A549 (cell line): ENCODE data around the gene CEP162. TPM values are rescaled to one million over a fixed set of nuclear protein-coding genes. Genes with fewer than 3 reads are reported as not detected.

Source experiments
- ATAC-seq, 2 experiments: fragments of 200-7000 bp in 1 of 2; fragments of >200 bp in 1 of 2; cut with Nextera tagmentation in 1 of 2; cut with Tn5 transposase in 1 of 2; 3 replicates each; pipeline versions ENCODE4 v1.8.0 to v1.9.1; 2018 to 2020; ENCODE audit warnings: mild to moderate bottlenecking in 1 of 2, moderate library complexity in 1 of 2
- CTCF ChIA-PET: fragments of 300-600 bp; sonication (Branson Sonifier 250); formaldehyde crosslinking; extraction: SDS; loops from one replicate; lab custom pipeline; 2021; ENCODE audit warnings: antibody characterized with exemption, inconsistent platforms; lab: Yijun Ruan, JAX
- POLR2A ChIA-PET: fragments of 350-600 bp; formaldehyde crosslinking; extraction: SDS; loops from one replicate; lab custom pipeline; 2021; ENCODE audit warnings: antibody characterized with exemption, inconsistent platforms; lab: Yijun Ruan, JAX
- DNase-seq, 2 experiments: peaks; one replicate each; pipeline versions ENCODE4 v3.0.0 to v3.0.0-alpha.2; 2011 to 2016; ENCODE audit warnings: low read depth in 1 of 2, low spot score in 1 of 2
- FAIRE-seq: peaks from 2 replicates; lab custom pipeline; 2011; peaks lifted over from hg19 to GRCh38; lab: Jason Lieb, UNC
- H3K27ac ChIP-seq, 2 experiments: fragments of >200 bp; sonication (Bioruptor Twin); formaldehyde crosslinking; 3 replicates each; pipeline ENCODE4 v1.5.1; 2016 to 2017
- H3K4me1 ChIP-seq: fragments of >200 bp; sonication (Bioruptor Twin); formaldehyde crosslinking; 3 replicates; pipeline ENCODE4 v1.6.1; 2016
- H3K4me2 ChIP-seq: fragments of >200 bp; sonication (Bioruptor Twin); formaldehyde crosslinking; 3 replicates; pipeline ENCODE4 v1.6.1; 2016
- H3K4me3 ChIP-seq: fragments of >200 bp; sonication (Bioruptor Twin); formaldehyde crosslinking; 3 replicates; pipeline ENCODE4 v1.5.1; 2016
- H3K9me3 ChIP-seq: fragments of >200 bp; sonication (Bioruptor Twin); formaldehyde crosslinking; 3 replicates; pipeline ENCODE4 v1.6.1; 2016
- ATOH8 ChIP-seq: fragments of 250-450 bp; sonication (Bioruptor Pico); IDR thresholded peaks from 2 replicates; pipeline ENCODE4 v1.5.0; 2020; ENCODE audit warnings: low read depth, mild to moderate bottlenecking, moderate library complexity
- BHLHE40 ChIP-seq: IDR thresholded peaks from 2 replicates; pipeline ENCODE4 v1.6.1; 2012; ENCODE audit warnings: low read depth, low read length, inconsistent platforms
- CBX8 ChIP-seq: fragments of 200-600 bp; sonication (generic); IDR thresholded peaks from 2 replicates; pipeline ENCODE4 v1.6.1; 2016
- CEBPB ChIP-seq, 2 experiments: fragments of >200 bp in 1 of 2; sonication (Bioruptor Twin) in 1 of 2; formaldehyde crosslinking in 1 of 2; IDR thresholded peaks; 2 replicates each; pipeline ENCODE4 v1.6.1; 2012 to 2016
- CHD2 ChIP-seq: fragments of 150-350 bp; IDR thresholded peaks from 2 replicates; pipeline ENCODE4 v1.6.1; 2014; ENCODE audit warnings: low read length; ENCODE audit not compliant: partially characterized antibody
- CHD4 ChIP-seq: fragments of 200-600 bp; sonication (generic); IDR thresholded peaks from 2 replicates; pipeline ENCODE4 v1.6.1; 2016; ENCODE audit warnings: antibody characterized with exemption, mild to moderate bottlenecking, borderline replicate concordance
- EHF ChIP-seq: fragments of 250-450 bp; sonication (Bioruptor Pico); IDR thresholded peaks from 2 replicates; pipeline ENCODE4 v1.5.0; 2020; ENCODE audit warnings: mild to moderate bottlenecking
- ESRRA ChIP-seq: fragments of 150-350 bp; IDR thresholded peaks from 2 replicates; pipeline ENCODE4 v1.6.1; 2014; ENCODE audit warnings: mild to moderate bottlenecking, low read length, borderline replicate concordance
- FOSL2 ChIP-seq, 2 experiments: fragments of 450-650 bp in 1 of 2; fragments of >200 bp in 1 of 2; sonication (Bioruptor Twin) in 1 of 2; formaldehyde crosslinking; IDR thresholded peaks; 2 replicates each; pipeline versions ENCODE4 v1.5.0 to v1.6.1; 2016 to 2020; ENCODE audit warnings: mild to moderate bottlenecking in 1 of 2, moderate library complexity in 1 of 2
- HOXB13 ChIP-seq: fragments of 250-450 bp; sonication (Bioruptor Pico); IDR thresholded peaks from 2 replicates; pipeline ENCODE4 v1.5.0; 2020; ENCODE audit warnings: low read depth, mild to moderate bottlenecking, moderate library complexity
- JUNB ChIP-seq: fragments of >200 bp; sonication (Bioruptor Twin); formaldehyde crosslinking; IDR thresholded peaks from 2 replicates; pipeline ENCODE4 v1.6.1; 2016
- KDM1A ChIP-seq: fragments of 200-600 bp; sonication (generic); IDR thresholded peaks from 2 replicates; pipeline ENCODE4 v1.6.1; 2016; ENCODE audit warnings: low read depth, mild to moderate bottlenecking
- MAZ ChIP-seq: fragments of 150-350 bp; IDR thresholded peaks from 2 replicates; pipeline ENCODE4 v1.6.1; 2014; ENCODE audit warnings: antibody characterized with exemption, low read depth, low read length, borderline replicate concordance
- PBX3 ChIP-seq: IDR thresholded peaks from 2 replicates; pipeline ENCODE4 v1.6.1; 2012
- POLR2AphosphoS2 ChIP-seq: conservative IDR thresholded peaks from 2 replicates; pipeline ENCODE4 v1.6.1; 2012; ENCODE audit warnings: low read length, improper control_type of control experiment, inconsistent platforms
- RAD21 ChIP-seq, 2 experiments: fragments of >200 bp in 1 of 2; sonication (Bioruptor Twin) in 1 of 2; formaldehyde crosslinking in 1 of 2; IDR thresholded peaks in 1 of 2; conservative IDR thresholded peaks in 1 of 2; 2 replicates in 1 of 2; 3 replicates in 1 of 2; pipeline ENCODE4 v1.6.1; 2012 to 2018; ENCODE audit warnings: inconsistent platforms in 1 of 2
- TP53 ChIP-seq: fragments of 250-450 bp; sonication (Bioruptor Pico); IDR thresholded peaks from 2 replicates; pipeline ENCODE4 v1.5.0; 2021; ENCODE audit warnings: mild to moderate bottlenecking, moderate library complexity
- ZFP36 ChIP-seq: fragments of 450-650 bp; IDR thresholded peaks from 2 replicates; pipeline ENCODE4 v1.6.1; 2014; ENCODE audit warnings: borderline replicate concordance; ENCODE audit not compliant: partially characterized antibody
- WGBS: methylation state at CpG from one replicate; pipeline ENCODE4 v1.1.6; 2017; ENCODE audit errors: missing lambda C conversion rate; 5-methylcytosine and 5-hydroxymethylcytosine counted together
- polyA plus RNA-seq, 4 experiments: library from polyadenylated mRNA; depleted of rRNA in 3 of 4; stranded (reverse); fragments of >200 nt; fragmentation: RNase III in 1 of 4; extraction: RNeasy Plus Mini Kit Qiagen cat#74134 plus additional on column Dnase treatment in 1 of 4; gene quantifications; 2 replicates in 3 of 4; 3 replicates in 1 of 4; pipeline ENCODE4 v1.2.3, GENCODE V29; 2011 to 2017
- TF ChIP-seq, protein P1 (sequence below): IDR thresholded peaks from 2 replicates; pipeline ENCODE4 v1.6.1; 2012
- TF ChIP-seq, protein P2 (sequence below): fragments of >200 bp; sonication (Bioruptor Twin); formaldehyde crosslinking; IDR thresholded peaks from 3 replicates; pipeline ENCODE4 v1.6.1; 2016

Gene CEP162
- polyA plus RNA-seq, 2 of the 4 experiments (the other 2 are of a cell fraction), result 2.1 to 2.3 TPM

DNA sequence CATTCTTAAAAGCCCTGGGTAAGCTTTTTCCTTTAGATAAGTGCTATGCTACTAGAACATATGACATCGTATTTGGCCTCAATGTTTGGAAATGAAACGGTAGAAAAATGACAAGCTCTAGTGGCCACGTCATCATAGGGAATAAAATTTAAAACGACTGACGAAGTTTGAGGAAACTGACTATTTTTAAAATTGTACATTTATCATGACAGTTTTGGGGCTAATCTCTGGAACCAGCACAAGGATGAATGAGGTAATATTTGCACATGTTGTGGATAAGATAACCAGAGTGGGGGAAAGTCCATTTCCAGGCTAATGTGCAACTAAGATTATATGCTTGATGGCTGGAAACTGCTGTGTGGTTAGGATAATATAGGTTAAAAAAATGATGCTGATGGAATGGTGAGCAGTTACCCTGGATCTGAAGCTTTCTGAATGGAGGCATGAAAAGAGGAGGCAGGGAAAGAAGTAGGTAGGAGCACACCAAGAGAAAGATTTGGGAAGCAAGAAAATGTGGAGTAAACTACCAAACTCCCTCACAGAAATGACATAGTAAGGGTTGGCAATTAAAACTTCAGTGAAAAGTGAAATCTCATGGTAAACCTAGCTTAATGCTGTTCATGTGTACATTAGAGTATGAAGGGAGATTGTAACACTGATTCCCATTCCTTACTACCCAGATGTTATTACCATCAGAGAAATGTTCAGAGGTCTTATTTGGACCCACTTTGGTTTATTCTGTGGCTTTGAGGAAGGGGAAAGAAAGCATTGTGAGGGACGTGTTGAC, 42.7 kb upstream of the CEP162 start:
- Histone ChIP-seq H3K9me3 (no peaks in the 10 kb centered on the region), H3K4me2 (no peak overlapping the region), H3K27ac (no peak overlapping the region), H3K4me1 (no peaks in the 10 kb centered on the region), H3K4me3 (no peak overlapping the region)
- FAIRE-seq (no peak), ATAC-seq (no peak), DNase-seq (no peak)
- TF ChIP-seq ATOH8 (CRISPR knock-in tag) (no peak), RAD21 (conservative IDR thresholded peaks at IDR 0.05 in 1 of 2, IDR thresholded peaks at IDR 0.05 in 1 of 2) (no peak), CBX8 (no peak), CEBPB (IDR thresholded peaks at IDR 0.05) (no peak), HOXB13 (no peak)
- TF ChIP-seq, protein P1, sequence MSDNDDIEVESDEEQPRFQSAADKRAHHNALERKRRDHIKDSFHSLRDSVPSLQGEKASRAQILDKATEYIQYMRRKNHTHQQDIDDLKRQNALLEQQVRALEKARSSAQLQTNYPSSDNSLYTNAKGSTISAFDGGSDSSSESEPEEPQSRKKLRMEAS, result no peak
- POLR2A ChIA-PET, result no interaction called here
- CTCF ChIA-PET, result no interaction called here
- 29% methylated on average over 6 of the region's 6 CpGs for WGBS

DNA sequence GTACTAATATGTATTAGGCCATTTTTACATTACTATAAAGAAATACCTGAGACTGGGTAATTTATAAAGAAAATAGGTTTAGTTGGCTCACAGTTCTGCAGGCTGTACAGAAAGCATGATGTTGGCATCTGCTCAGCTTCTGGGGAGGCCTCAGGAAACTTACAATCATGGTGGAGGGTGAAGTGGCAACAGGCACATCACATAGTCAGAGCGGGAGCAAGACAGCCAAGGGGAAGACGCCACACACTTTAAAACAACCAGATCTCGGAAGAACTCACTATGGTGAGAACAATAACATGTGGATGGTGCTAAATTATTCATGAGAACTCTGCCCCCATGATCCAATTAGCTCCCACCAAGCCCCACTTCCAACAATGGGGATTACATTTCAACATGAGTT, 41.3 kb upstream of the CEP162 start:
- FAIRE-seq (no peak), ATAC-seq (no peak), DNase-seq (no peak)
- no peak for TF ChIP-seq ATOH8 (CRISPR knock-in tag)
- TF ChIP-seq, protein P2, sequence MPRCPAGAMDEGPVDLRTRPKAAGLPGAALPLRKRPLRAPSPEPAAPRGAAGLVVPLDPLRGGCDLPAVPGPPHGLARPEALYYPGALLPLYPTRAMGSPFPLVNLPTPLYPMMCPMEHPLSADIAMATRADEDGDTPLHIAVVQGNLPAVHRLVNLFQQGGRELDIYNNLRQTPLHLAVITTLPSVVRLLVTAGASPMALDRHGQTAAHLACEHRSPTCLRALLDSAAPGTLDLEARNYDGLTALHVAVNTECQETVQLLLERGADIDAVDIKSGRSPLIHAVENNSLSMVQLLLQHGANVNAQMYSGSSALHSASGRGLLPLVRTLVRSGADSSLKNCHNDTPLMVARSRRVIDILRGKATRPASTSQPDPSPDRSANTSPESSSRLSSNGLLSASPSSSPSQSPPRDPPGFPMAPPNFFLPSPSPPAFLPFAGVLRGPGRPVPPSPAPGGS, result no peak
- TF ChIP-seq EHF (CRISPR knock-in tag), result no peak
- TF ChIP-seq FOSL2 (IDR thresholded peaks at IDR 0.05), result no peak
- no peak for TF ChIP-seq FOSL2 (CRISPR knock-in tag; IDR thresholded peaks at IDR 0.05)
- no peak for TF ChIP-seq HOXB13
- no peak for TF ChIP-seq MAZ
- Histone ChIP-seq H3K27ac (no peak overlapping the region), H3K4me2 (no peak overlapping the region), H3K4me3 (no peak overlapping the region), H3K4me1 (no peaks in the 10 kb centered on the region), H3K9me3 (no peaks in the 10 kb centered on the region)
- WGBS, result 51% methylated on average over 3 of the region's 3 CpGs
- ChIA-PET CTCF (no interaction called here), POLR2A (no interaction called here)

DNA sequence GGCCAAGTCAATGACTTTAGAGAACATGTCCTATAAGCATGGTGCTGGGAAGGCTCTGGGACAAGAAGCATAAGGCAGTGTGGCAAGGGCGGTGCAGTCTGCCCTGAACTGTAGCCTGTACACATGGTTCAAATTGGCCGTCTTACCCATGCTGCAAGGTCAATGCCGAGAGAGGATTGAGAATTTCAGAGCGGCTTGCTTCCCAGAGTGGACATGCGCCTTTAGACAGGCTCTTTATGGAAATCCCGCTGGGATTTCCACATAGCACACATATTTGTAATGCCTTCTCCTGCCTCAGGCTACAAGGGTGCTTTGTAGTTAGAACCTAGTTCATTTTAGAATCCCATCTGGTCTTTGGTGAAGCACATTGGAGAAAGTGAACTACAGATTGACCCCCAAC, 36.1 kb upstream of the CEP162 start:
- CTCF ChIA-PET, result no interaction called here
- WGBS, result 17% methylated on average over 6 of the region's 6 CpGs
- FAIRE-seq, result no peak

GRCh38 chr6:84260926-84261325, 33.5 kb upstream of the CEP162 start:
- ATAC-seq (no peak), DNase-seq (no peak), FAIRE-seq (no peak)
- Histone ChIP-seq H3K27ac (no peak overlapping the region), H3K4me2 (no peak overlapping the region), H3K4me1 (no peaks in the 10 kb centered on the region), H3K4me3 (no peak overlapping the region), H3K9me3 (no peaks in the 10 kb centered on the region)
- TF ChIP-seq KDM1A (no peak), JUNB (no peak), ZFP36 (no peak), BHLHE40 (no peak), TP53 (CRISPR knock-in tag) (no peak), PBX3 (no peak), POLR2AphosphoS2 (no peak), CHD4 (no peak), ESRRA (no peak)
- TF ChIP-seq, protein P1, result no peak
- ChIA-PET CTCF (interaction anchor here (2.3 kb wide), 1 partner anchor 33 kb away, joined by 7 read pairs; the partner anchor contains the start of gene CEP162), POLR2A (no interaction called here)
- 28% methylated on average over 3 of the region's 3 CpGs for WGBS

More for the DNA sequence above, 36.1 kb upstream of the CEP162 start:
- Histone ChIP-seq H3K9me3 (no peaks in the 10 kb centered on the region), H3K4me2 (no peak overlapping the region), H3K4me1 (no peaks in the 10 kb centered on the region), H3K4me3 (no peak overlapping the region), H3K27ac (no peak overlapping the region)
- DNase-seq (peak in 1 of 2 experiments; percentile 13), ATAC-seq (peak in 1 of 2 experiments; percentile 66; a peak in 3 of 6 replicates)
- POLR2A ChIA-PET, result no interaction called here
- TF ChIP-seq KDM1A, result no peak
- TF ChIP-seq, protein P1, result no peak
- TF ChIP-seq CHD2, result no peak
- TF ChIP-seq FOSL2 (IDR thresholded peaks at IDR 0.05), result no peak
- TF ChIP-seq FOSL2 (CRISPR knock-in tag; IDR thresholded peaks at IDR 0.05), result no peak
